WTC11 (cell line): Measurements from ENCODE around the gene TM9SF4.

Source experiments
- AFF4 ChIP-seq: sonication (generic); formaldehyde crosslinking; IDR thresholded peaks from 2 replicates; pipeline ENCODE4 v1.8.1; 2023; ENCODE audit warnings: mild to moderate bottlenecking, missing genetic modification reagents, borderline replicate concordance
- FOXP1 ChIP-seq: sonication (generic); formaldehyde crosslinking; IDR thresholded peaks from 2 replicates; pipeline ENCODE4 v1.8.0; 2022; ENCODE audit warnings: missing genetic modification reagents, mild to moderate bottlenecking, moderate library complexity, borderline replicate concordance
- NR3C1 ChIP-seq: sonication (generic); formaldehyde crosslinking; conservative IDR thresholded peaks from 2 replicates; pipeline ENCODE4 v1.8.1; 2023; ENCODE audit warnings: low read depth, mild to moderate bottlenecking, missing genetic modification reagents
- USF2 ChIP-seq: sonication (generic); formaldehyde crosslinking; IDR thresholded peaks from 2 replicates; pipeline ENCODE4 v1.8.1; 2023; ENCODE audit warnings: mild to moderate bottlenecking, missing genetic modification reagents, moderate library complexity
- ZNF317 ChIP-seq: sonication (generic); formaldehyde crosslinking; IDR thresholded peaks from 2 replicates; pipeline ENCODE4 v1.8.1; 2023; ENCODE audit warnings: low read depth, mild to moderate bottlenecking, moderate library complexity, missing genetic modification reagents, borderline replicate concordance
- TF ChIP-seq, protein P1 (sequence below): fragments of 200-600 bp; IDR thresholded peaks from 2 replicates; pipeline ENCODE4 v1.8.0; 2022; ENCODE audit warnings: antibody characterized with exemption
- TF ChIP-seq, protein P2 (sequence below): sonication (generic); formaldehyde crosslinking; IDR thresholded peaks from 2 replicates; pipeline ENCODE4 v1.8.1; 2022; ENCODE audit warnings: low read depth, missing genetic modification reagents, borderline replicate concordance

DNA sequence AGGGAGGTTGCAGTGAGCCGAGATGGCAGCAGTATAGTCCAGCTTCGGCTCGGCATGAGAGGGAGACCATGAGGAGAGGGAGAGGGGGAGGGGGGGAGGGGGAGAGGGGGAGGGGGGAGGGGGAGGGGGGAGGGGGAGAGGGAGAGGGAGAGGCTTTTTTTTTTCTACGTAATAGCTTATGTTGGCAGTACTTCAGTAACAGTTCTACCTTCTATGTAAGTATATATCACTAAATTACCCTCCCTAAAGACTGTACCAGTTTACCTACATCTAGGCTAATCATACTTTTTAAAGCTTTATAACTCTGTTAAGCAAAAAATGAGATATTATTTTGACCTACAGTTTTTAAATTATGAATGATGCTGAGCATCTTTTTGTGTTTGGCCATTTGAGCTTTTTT is 13.6 kb downstream of the TM9SF4 start:
- TF ChIP-seq AFF4: no peak
- TF ChIP-seq FOXP1 (CRISPR knock-in tag): no peak
- TF ChIP-seq, protein P1, sequence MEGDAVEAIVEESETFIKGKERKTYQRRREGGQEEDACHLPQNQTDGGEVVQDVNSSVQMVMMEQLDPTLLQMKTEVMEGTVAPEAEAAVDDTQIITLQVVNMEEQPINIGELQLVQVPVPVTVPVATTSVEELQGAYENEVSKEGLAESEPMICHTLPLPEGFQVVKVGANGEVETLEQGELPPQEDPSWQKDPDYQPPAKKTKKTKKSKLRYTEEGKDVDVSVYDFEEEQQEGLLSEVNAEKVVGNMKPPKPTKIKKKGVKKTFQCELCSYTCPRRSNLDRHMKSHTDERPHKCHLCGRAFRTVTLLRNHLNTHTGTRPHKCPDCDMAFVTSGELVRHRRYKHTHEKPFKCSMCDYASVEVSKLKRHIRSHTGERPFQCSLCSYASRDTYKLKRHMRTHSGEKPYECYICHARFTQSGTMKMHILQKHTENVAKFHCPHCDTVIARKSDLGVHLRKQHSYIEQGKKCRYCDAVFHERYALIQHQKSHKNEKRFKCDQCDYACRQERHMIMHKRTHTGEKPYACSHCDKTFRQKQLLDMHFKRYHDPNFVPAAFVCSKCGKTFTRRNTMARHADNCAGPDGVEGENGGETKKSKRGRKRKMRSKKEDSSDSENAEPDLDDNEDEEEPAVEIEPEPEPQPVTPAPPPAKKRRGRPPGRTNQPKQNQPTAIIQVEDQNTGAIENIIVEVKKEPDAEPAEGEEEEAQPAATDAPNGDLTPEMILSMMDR: no peak
- no peak for TF ChIP-seq ZNF317 (CRISPR knock-in tag)
- TF ChIP-seq, protein P2, sequence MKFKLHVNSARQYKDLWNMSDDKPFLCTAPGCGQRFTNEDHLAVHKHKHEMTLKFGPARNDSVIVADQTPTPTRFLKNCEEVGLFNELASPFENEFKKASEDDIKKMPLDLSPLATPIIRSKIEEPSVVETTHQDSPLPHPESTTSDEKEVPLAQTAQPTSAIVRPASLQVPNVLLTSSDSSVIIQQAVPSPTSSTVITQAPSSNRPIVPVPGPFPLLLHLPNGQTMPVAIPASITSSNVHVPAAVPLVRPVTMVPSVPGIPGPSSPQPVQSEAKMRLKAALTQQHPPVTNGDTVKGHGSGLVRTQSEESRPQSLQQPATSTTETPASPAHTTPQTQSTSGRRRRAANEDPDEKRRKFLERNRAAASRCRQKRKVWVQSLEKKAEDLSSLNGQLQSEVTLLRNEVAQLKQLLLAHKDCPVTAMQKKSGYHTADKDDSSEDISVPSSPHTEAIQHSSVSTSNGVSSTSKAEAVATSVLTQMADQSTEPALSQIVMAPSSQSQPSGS: no peak
- no peak for TF ChIP-seq NR3C1 (CRISPR knock-in tag)
- TF ChIP-seq USF2 (CRISPR knock-in tag): no peak
